H1 (cell line): ENCODE data around the gene VEGFC. TPM values are rescaled to one million over a fixed set of nuclear protein-coding genes. Genes with fewer than 3 reads are reported as not detected.

Experiments used
- GTF2F1 ChIP-seq: IDR thresholded peaks from 2 replicates; pipeline ENCODE4 v1.6.1; 2012; ENCODE audit warnings: low read depth, low read length, improper control_type of control experiment, borderline replicate concordance
- SRF ChIP-seq: IDR thresholded peaks from 2 replicates; pipeline ENCODE4 v1.6.1; 2011; ENCODE audit warnings: mild to moderate bottlenecking, low read depth, low read length, moderate library complexity
- polyA plus RNA-seq, 7 experiments: library from polyadenylated mRNA; depleted of rRNA in 3 of 7; stranded (reverse) in 5 of 7; unstranded in 2 of 7; fragments of >200 nt in 5 of 7; fragments of 200-250 nt in 2 of 7; gene quantifications; 1 replicate in 5 of 7; 2 replicates in 1 of 7; 4 replicates in 1 of 7; pipeline versions ENCODE4 v1.2.1 to v1.2.3, GENCODE V29; 2011 to 2013; ENCODE audit warnings: missing spikeins in 2 of 7, mixed read lengths in 2 of 7
- total RNA-seq: library from RNA; stranded (reverse); fragmentation: NEBNext Ultra II Directional; extraction: Animal tissue kit (Norgen Biotek cat#: 25700); gene quantifications from 2 replicates; pipeline ENCODE4 v1.2.1, GENCODE V29; 2021
- TF ChIP-seq, protein P1 (sequence below): fragments of 300-600 bp; sonication (generic); IDR thresholded peaks from 2 replicates; pipeline ENCODE4 v1.7.1; 2012; ENCODE audit warnings: low read length, moderate library complexity, mild to moderate bottlenecking, inconsistent platforms; ENCODE audit not compliant: insufficient replicate concordance

VEGFC gene
- total and polyA plus RNA-seq, 2 of the 8 experiments (the other 6 are each of a cell fraction or from before 2014, with no cell fraction given) = 0.53 to 1.4 TPM

DNA sequence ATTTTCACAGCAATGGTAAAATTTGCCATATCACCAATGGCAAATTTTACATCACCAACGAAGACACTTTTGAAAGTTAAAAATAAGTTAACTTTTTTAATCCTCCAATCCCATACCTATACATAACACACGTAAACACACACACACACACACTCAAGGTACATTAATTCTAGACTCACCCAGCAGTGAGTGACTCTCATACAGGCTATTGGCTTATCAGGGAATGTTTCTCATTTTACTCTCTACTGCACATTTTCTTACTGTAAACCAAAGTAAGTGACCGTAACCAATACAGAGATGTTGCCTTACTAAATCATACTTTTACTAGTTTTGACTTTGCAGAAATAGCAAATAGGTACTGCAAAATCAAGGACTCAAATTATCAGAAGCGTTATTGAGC is 2.3 kb downstream of the VEGFC start (continued):
- TF ChIP-seq, protein P1, sequence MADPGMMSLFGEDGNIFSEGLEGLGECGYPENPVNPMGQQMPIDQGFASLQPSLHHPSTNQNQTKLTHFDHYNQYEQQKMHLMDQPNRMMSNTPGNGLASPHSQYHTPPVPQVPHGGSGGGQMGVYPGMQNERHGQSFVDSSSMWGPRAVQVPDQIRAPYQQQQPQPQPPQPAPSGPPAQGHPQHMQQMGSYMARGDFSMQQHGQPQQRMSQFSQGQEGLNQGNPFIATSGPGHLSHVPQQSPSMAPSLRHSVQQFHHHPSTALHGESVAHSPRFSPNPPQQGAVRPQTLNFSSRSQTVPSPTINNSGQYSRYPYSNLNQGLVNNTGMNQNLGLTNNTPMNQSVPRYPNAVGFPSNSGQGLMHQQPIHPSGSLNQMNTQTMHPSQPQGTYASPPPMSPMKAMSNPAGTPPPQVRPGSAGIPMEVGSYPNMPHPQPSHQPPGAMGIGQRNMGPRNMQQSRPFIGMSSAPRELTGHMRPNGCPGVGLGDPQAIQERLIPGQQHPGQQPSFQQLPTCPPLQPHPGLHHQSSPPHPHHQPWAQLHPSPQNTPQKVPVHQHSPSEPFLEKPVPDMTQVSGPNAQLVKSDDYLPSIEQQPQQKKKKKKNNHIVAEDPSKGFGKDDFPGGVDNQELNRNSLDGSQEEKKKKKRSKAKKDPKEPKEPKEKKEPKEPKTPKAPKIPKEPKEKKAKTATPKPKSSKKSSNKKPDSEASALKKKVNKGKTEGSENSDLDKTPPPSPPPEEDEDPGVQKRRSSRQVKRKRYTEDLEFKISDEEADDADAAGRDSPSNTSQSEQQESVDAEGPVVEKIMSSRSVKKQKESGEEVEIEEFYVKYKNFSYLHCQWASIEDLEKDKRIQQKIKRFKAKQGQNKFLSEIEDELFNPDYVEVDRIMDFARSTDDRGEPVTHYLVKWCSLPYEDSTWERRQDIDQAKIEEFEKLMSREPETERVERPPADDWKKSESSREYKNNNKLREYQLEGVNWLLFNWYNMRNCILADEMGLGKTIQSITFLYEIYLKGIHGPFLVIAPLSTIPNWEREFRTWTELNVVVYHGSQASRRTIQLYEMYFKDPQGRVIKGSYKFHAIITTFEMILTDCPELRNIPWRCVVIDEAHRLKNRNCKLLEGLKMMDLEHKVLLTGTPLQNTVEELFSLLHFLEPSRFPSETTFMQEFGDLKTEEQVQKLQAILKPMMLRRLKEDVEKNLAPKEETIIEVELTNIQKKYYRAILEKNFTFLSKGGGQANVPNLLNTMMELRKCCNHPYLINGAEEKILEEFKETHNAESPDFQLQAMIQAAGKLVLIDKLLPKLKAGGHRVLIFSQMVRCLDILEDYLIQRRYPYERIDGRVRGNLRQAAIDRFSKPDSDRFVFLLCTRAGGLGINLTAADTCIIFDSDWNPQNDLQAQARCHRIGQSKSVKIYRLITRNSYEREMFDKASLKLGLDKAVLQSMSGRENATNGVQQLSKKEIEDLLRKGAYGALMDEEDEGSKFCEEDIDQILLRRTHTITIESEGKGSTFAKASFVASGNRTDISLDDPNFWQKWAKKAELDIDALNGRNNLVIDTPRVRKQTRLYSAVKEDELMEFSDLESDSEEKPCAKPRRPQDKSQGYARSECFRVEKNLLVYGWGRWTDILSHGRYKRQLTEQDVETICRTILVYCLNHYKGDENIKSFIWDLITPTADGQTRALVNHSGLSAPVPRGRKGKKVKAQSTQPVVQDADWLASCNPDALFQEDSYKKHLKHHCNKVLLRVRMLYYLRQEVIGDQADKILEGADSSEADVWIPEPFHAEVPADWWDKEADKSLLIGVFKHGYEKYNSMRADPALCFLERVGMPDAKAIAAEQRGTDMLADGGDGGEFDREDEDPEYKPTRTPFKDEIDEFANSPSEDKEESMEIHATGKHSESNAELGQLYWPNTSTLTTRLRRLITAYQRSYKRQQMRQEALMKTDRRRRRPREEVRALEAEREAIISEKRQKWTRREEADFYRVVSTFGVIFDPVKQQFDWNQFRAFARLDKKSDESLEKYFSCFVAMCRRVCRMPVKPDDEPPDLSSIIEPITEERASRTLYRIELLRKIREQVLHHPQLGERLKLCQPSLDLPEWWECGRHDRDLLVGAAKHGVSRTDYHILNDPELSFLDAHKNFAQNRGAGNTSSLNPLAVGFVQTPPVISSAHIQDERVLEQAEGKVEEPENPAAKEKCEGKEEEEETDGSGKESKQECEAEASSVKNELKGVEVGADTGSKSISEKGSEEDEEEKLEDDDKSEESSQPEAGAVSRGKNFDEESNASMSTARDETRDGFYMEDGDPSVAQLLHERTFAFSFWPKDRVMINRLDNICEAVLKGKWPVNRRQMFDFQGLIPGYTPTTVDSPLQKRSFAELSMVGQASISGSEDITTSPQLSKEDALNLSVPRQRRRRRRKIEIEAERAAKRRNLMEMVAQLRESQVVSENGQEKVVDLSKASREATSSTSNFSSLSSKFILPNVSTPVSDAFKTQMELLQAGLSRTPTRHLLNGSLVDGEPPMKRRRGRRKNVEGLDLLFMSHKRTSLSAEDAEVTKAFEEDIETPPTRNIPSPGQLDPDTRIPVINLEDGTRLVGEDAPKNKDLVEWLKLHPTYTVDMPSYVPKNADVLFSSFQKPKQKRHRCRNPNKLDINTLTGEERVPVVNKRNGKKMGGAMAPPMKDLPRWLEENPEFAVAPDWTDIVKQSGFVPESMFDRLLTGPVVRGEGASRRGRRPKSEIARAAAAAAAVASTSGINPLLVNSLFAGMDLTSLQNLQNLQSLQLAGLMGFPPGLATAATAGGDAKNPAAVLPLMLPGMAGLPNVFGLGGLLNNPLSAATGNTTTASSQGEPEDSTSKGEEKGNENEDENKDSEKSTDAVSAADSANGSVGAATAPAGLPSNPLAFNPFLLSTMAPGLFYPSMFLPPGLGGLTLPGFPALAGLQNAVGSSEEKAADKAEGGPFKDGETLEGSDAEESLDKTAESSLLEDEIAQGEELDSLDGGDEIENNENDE = no peak
- TF ChIP-seq GTF2F1 (no peak), SRF (no peak)
